T-helper 1 cell treated with Interleukin-12 subunit alpha and Interleukin-12 subunit beta and Interleukin-4 antibody, amounts not matched to agents 30 ng/mL and 1 ng/mL, for 36 hours (primary cell): ENCODE data around the gene ATG3. TPM values are rescaled to one million over a fixed set of nuclear protein-coding genes. Genes with fewer than 3 reads are reported as not detected.
"Not testable (repeated sequence)": the region's sequence is repeated elsewhere in the genome, so short reads cannot be mapped to it uniquely, and the experiment has no call there.

Experiments used
- intact Hi-C: fragments of 100-400 bp; cut with micrococcal nuclease; formaldehyde crosslinking; loops from one replicate; pipeline ENCODE4 v1.15.1; 2024
- total RNA-seq: library from RNA; stranded (reverse); gene quantifications from 2 replicates; pipeline ENCODE4 v1.2.3, GENCODE V29; 2022

ATG3 gene
- total RNA-seq, 1 donor from 2014 or later, result 62.9 TPM

DNA sequence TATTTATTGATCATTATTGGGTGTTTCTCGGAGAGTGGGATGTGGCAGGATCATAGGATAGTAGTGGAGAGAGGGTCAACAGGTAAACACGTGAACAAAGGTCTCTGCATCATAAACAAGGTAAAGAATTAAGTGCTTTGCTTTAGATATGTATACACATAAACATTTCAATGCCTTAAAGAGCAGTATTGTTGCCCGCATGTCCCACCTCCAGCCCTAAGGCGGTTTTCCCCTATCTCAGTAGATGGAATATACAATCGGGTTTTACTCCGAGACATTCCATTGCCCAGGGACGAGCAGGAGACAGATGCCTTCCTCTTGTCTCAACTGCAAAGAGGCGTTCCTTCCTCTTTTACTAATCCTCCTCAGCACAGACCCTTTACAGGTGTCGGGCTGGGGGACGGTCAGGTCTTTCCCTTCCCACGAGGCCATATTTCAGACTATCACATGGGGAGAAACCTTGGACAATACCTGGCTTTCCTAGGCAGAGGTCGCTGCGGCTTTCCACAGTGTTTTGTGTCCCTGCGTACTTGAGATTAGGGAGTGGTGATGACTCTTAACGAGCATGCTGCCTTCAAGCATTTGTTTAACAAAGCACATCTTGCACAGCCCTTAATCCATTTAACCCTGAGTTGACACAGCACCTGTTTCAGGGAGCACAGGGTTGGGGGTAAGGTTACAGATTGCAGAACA, 2.6 kb upstream of the ATG3 start:
- intact Hi-C loops, result loop anchor here (5.0 to 10.0 kb wide), 3 partner anchors 947 to 1650 kb away; partner anchors contain the start of gene ZDHHC23

- intact Hi-C loops, result loop anchor here (1.0 to 10.0 kb wide), 6 partner anchors 116 to 1653 kb away; partner anchors contain the start of genes CD96 and ZDHHC23
Measured at GRCh38 chr3:112561484-112561733, 353 bp downstream of the ATG3 start.

GRCh38 chr3:112560721-112561483, 860 bp downstream of the ATG3 start:
- intact Hi-C loops, result loop anchor here (1.0 to 10.0 kb wide), 6 partner anchors 116 to 1654 kb away; partner anchors contain the start of genes CD96 and ZDHHC23

DNA sequence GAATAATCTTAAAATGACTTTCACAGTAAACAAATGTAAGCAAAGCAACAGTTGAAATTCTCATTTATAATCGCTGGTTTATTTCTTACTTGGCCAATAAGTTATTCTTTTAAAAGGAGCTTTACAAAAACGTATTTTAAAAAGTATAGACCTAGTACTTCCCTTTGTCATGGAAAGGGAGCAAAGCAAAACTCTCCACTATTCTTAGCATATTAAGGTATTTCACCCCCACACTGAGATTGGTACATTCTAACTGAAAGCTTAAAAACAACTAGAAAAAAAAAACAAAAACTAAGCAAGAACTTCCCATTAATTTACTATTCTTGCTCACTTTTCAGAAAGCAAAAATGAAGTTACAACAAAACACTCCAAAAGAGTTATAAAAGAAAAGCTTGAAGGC, 1.5 kb downstream of the ATG3 start:
- intact Hi-C loops, result loop anchor here (5.0 to 10.0 kb wide), 3 partner anchors 943 to 1654 kb away; partner anchors contain the start of gene ZDHHC23

DNA sequence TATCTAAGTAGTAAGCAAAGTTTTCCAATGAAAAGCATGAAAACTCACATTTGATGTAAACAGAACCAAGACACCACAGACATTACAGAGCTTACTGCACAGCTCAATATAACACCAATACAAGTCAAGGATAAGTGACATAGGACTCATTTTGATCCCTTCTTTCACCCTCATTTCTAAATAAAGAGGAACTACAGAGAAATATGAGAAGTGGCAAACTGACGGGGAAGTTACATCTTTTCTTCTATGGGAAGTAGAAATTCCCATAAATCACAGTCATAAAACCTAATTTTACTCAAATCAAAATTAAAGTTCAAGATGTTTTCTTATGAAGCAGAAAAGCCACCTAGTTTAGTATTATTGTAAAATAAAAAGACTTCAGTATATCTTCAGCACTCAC, 3.8 kb downstream of the ATG3 start:
- intact Hi-C loops, result no loop called here

GRCh38 chr3:112555535-112556170, 6.1 kb downstream of the ATG3 start:
- intact Hi-C loops, result no loop called here

DNA sequence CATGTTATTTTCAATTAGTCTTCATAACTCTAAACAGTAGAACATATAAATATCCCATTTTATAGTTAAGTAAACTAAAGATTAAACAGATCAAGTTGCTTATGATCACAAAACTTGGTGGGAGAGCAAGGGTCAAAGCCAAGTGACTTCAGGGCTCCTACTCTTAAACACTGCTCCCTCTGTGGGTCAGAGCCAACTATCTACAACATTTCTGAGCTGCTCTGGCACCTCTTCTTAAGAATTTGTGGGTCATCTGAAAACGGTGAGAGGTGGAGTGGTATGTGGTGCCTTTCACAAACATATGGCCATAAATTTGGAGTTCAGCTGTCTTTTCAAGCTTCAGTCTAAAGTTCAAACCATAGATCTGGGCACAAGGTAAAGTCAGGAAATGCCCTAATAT, 10.9 kb downstream of the ATG3 start:
- intact Hi-C loops, result no loop called here

DNA sequence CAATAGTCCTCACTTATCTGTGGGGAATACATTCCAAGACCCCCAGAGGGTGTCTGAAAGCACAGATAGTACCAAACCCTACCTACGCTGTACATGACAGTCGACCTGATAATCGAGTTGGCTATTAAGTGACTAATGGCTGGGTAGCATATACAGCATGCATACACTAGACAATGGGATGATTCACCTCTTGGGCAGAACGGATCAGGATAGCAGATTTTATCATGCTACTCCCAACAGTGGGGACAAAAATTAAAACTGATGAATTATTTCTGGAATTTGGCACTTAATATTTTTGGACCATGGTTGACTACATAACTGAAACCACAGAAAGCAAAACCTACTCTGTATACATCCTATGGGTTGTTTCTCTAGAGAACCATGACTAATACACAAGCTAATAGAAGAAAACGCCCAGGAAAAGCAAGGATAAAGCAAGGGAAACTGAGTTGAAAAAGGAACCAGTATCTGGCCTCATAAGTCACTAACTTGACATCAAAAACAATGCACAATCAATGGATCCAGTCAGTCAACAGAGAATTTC, 15.5 kb downstream of the ATG3 start:
- intact Hi-C loops, result no loop called here

GRCh38 chr3:112539825-112540650, 21.7 kb downstream of the ATG3 start:
- intact Hi-C loops, result no loop called here

- intact Hi-C loops, result loop anchor here (1.0 kb wide), 5 partner anchors 12 to 420 kb away; no protein-coding TSS in a partner anchor
Measured at GRCh38 chr3:112531358-112531781, 30.4 kb downstream of the ATG3 start.

DNA sequence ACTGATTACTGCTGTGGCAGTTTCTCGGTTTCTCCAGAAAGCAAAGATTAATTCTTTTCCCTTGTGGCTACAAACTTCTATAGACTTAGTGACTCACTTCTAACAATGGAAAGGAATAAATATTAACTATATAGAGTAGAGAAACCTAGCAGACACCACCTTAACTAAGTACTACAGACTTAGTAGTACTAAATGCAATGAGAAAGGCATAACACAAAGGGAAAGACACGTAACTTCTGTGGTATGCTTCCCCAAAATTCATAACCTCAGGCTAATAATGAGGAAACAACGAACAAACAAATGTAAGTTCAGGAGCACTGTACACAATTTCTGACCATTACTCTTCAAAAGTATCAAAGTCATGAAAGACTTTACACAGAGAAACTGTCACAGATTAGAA, 31.2 kb downstream of the ATG3 start:
- intact Hi-C loops, result no loop called here

DNA sequence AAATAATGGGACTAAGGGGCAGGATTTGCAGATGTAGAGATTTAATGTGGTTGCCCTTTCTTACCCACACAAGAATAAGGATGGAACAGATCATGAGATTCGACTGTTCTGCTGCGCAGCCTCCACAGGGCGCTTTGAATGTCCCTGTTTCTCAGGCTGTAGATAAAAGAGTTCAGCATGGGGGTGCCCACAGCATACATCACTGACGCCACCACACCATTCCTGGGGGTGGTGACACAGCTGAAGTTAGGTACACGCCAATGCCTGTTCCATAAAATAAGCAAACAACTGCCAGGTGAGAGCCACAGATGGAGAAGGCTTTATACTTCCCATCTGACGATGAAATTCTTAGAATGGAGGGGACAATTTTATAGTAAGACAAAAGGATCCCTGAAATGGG, 37.6 kb downstream of the ATG3 start:
- intact Hi-C loops, result not testable (repeated sequence)

DNA sequence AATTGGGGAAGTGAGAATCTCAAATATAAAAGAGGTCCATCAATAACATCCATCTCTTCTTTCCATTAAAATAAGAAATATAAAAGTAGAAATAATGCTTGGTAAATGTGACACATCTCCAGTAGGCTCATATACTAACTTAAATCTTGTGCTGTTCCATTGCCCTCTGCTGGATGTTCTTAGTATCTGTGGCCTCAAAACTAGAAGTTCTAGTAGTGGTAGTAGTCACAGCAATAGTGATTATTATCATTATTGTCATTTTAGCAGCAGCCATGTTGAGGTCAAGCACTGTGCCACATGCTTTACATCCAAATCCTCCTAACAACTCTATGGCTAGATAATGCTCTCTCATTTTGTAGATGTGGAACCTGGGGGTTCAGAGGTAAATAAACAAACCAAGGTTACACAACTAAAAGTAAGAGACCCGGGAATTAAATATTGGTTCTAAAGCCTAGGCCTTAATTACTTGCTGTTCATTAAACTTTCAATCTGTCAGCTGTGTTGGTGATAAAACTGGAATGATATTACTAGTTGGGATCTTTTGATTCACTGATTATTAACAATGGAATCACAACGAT, 42.2 kb downstream of the ATG3 start:
- intact Hi-C loops, result loop anchor here (1.0 kb wide), 8 partner anchors 12 to 407 kb away; no protein-coding TSS in a partner anchor

DNA sequence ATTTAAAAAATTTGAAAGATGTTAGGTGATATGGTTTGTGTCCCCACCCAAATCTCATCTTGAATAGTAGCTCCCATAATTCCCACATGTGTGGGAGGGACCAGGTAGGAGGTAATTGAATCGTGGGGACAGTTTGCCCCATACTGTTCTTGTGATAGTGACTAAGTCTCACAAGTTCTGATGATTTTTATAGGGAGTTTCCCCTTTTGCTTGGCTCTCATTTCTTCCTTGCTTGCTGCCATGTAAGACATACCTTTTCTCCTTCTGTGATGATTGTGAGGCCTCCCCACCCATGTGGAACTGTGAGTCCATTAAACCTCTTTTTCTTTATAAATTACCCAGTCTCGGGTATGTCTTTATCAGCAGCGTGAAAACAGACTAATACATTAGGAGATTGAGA, 42.8 kb downstream of the ATG3 start:
- intact Hi-C loops, result loop anchor here (1.0 kb wide), 8 partner anchors 12 to 407 kb away; no protein-coding TSS in a partner anchor

GRCh38 chr3:112514527-112515128, 47.1 kb downstream of the ATG3 start:
- intact Hi-C loops, result loop anchor here (1.0 kb wide), 2 partner anchors 15 to 77 kb away; partner anchors contain the start of gene BTLA

GRCh38 chr3:112512320-112512719, 49.4 kb downstream of the ATG3 start:
- intact Hi-C loops, result no loop called here

- intact Hi-C loops, result no loop called here
Measured at GRCh38 chr3:112508860-112509259, 52.9 kb downstream of the ATG3 start.

GRCh38 chr3:112508261-112508660, 53.5 kb downstream of the ATG3 start:
- intact Hi-C loops, result no loop called here

GRCh38 chr3:112505907-112506306, 55.9 kb downstream of the ATG3 start:
- intact Hi-C loops, result no loop called here

GRCh38 chr3:112504123-112504522, 57.6 kb downstream of the ATG3 start:
- intact Hi-C loops, result no loop called here
